Measurements from ENCODE around the gene PRR14L.
"Not testable (repeated sequence)": the region's sequence is repeated elsewhere in the genome, so short reads cannot be mapped to it uniquely, and the experiment has no call there.

PRR14L gene

DNA sequence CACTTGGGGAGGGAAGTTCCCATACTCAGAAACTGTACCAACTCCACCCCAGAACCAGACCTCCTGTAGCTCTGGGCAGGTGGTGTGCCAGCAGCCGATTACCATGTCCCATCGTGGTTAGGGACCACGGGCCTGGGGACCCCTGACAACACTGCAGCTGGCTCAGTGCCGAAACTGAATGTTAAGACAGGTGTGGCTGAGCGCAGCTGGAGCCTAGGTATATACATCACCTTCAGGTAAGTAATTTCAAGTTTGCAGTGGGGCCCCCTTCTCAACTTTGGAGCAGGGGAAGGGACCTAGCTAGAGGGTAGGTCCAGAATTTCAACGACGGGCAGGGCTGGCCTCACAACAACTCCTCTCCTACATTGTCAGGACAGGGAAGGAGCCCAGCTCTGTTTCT, 67.2 kb downstream of the PRR14L start:
- DNase-seq (ENCODE audit: low read depth) = no peak

DNA sequence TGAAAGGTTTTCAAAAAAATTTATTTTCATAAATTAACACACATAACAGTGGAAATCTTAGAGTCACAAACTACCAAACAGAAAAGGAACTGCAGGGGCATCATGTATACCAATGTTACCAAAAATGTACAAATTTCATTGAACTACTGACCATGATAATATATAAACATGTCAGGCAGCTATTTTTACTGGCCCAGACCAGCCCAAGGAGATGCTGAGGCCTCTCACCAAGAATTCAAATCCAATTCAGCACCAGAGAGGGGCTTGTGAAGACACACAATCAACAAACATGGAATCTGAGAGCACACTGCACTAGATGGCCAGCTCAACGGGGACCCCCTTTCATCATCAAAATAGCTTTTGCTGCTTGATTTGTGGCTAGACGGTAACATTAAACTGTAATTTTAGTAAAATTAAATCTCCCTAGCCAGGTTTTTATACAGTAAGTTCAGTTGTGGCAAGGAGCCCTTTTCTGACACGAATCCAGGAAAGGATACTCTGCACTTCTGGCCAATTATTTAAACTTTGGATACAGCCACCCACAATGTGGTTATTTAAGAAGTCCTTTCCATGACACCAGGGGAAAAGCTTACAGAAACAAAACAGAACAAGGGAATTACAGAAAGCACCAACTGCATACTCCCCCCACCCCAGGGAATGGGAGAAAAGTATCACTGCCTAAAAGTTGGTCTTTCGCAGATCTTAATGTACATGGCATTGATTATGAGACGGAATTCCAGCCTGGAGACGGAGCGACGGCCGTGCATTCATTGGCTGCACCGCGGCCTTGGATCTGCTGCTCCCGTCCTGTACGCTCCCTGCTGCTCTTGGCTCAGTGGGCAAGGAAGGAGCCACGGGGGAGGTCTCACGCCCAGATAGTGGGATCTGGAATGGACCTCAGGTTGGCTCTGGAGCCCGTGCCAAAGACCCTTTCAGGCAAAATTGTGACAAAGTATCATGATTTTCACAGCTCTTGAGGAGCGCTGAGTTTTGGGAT, 68.3 kb downstream of the PRR14L start:
- peak; percentile 46 for DNase-seq (ENCODE audit: low read depth)

DNA sequence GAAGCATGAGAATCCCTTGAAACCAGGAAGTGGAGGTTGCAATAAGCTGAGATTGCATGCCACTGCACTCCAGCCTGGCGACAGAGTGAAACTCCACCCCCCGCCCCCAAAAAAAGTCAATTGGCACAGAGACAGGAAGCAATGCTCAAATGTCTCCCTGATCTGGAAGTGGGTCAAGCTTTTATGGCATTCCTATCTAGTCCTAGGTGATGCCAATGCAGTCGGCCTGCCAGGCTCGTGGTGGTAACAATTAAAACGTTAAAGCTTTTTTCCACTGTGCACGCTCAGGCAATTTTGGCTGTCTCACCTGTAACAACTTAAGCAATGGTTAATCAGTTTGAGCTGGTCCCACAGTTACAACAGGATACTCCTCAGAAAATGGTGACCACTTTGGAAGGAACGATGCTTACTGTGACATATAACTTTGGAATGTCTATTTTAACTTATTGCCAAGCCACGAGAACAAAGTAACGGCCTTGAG, 69.0 kb downstream of the PRR14L start:
- DNase-seq (ENCODE audit: low read depth) = peak; percentile 80

DNA sequence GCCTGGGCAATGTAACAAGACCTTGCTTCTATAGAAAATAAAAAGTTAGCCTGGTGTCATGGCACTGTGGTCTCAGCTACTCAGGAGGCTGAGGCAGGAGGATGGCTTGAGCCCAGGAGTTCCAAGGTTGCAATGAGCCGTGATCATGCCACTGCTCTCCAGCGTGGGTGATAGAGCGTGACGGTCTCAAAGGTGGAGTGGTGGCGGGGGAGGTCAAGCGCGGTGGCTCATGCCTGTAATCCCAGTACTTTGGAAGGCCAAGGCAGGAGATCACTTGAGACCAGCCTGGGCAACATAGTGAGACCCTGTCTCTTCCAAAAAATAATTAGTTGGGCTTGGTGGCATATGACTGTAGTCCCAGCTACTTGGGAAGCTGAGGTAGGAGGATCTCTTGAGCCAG, 71.2 kb downstream of the PRR14L start:
- no peak for DNase-seq (ENCODE audit: low read depth)

DNA sequence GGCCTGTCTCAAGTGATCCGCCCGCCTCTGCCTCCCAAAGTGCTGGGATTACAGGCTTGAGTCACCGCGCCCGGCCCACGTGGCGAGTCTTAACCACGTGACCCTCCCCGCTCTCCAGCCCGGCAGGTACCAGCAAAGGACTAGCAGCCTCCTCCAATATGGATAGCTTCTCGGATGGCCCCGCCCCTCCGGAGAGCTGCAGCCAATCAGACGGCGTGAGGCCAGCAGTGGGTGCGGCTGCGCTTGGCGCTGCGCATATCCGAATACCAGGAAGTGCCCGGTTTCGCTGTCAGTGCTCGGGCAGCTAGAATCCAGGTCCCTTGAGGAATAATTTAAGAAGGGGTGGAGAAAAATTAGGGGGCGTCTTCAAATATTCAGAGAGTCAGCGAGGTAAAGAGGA, 73.2 kb downstream of the PRR14L start:
- peak; percentile 97 for DNase-seq (ENCODE audit: low read depth)

DNA sequence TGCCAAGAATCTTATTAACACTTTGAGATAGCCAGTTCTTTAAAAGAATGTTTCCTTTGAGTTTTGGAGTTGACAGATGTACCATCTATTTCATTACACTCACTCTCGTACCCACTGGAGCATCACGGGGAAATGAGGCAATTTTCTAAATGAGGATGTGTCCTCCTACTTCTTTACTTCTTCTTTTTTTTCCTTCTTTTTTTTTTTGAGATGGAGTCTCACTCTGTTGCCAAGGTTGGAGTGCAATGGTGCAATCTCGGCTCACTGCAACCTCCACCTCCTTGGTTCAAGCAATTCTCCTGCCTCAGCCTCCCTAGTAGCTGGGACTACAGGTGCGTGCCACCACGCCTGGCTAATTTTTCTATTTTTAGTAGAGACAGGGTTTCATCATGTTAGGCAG, 75.7 kb downstream of the PRR14L start:
- not testable (repeated sequence) for DNase-seq (ENCODE audit: low read depth)

DNA sequence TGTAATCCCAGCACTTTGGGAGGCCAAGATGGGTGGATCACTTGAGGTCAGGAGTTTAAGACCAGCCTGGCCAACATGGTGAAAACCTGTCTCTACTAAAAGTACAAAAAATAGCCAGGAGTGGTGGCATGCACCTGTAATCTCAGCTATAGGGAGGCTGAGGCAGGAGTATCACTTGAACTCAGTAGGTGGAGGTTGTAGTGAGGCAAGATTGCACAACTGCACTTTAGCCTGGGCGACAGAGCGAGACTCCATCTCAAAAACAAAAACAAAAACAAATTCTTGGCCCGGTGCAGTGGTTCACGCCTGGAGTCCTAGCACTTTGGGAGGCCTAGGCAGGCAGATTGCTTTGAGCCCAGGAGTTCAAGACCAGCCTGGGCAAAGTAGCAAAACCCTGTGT, 81.1 kb downstream of the PRR14L start:
- not testable (repeated sequence) for DNase-seq (ENCODE audit: low read depth)

DNA sequence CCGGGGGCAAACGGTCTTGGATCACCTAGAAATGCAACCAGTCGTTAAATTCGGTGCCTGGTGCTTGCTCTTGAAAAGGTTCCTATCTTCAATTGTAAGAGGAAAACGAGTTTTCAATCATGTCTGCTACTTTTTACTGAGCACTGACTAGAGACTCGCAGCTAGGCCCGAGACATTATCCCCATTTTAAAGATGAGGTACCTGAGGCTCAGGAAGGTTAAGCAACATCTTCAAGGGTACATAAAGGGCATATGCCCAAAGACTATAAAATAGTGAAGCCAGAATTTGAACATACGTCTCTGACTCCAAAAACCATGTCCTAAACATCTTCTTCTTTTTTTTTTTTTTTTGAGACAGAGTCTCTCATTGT, 87.3 kb downstream of the PRR14L start:
- no peak for DNase-seq (ENCODE audit: low read depth)

DNA sequence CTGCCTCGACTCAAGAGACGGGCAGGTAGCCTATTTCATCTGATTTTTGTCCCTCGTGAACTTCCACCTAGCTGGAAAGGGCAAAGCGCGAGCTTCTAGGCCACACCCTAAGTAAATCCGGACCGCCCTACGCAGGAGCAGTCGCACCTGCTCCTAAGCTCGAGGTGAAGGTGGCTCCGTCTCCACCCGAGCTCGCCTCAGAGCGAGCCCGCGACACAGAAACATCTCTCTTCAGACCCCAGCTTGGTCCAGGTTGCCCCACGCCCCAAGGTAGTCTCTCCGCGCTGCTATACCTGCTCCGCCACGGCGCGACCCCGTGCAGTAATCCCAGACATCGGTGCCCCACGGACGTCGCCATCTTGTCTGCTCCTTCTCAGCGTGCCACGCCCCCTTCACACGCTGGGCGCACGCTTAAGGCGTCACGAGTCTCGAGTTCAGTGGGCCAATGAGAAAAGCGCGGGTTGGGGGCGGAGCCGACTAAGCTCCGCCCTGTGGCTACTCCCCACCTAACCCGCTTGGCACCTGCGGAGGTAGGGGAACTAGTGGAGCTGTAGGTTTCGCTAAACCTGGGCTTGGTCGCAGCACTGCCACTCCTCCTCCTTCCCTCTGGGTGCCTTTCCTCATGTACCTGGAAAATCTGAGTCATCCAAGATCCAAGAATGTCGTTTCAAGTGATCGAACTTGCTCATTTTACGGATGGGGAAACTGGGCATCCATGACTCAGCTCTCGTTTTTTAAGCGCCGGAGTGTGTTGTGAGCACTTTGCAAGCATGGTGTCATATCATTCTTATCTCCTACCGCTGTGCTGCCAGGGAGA, 87.9 kb downstream of the PRR14L start, which contains the start of gene PISD:
PISD (minus strand) TSS at position 365 of the 817 bp plus-strand sequence; CDS start at position 358, 7 bp downstream.
- peak; percentile 95 for DNase-seq (ENCODE audit: low read depth)

DNA sequence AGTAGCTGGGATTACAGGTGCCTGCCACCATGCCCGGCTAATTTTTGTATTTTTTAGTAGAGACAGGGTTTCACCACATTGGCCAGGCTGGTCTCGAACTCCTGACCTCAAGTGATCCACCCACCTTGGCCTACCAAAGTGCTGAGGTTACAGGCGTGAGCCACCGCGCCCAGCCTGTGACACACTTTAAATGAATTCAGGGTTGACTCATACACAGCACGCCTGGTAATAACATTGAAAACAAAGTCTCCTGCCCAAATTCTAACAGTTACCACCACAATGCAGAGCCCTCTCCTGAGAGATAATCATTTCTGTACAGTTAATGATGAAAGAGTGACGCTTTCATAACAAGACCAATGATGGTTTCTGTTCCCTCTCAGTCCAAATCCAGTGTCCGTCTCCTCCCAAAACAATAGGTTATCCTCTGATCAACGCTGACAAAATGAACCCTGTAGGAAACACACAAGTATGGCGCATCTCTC, 89.0 kb downstream of the PRR14L start:
- DNase-seq (ENCODE audit: low read depth) = peak; percentile 85

DNA sequence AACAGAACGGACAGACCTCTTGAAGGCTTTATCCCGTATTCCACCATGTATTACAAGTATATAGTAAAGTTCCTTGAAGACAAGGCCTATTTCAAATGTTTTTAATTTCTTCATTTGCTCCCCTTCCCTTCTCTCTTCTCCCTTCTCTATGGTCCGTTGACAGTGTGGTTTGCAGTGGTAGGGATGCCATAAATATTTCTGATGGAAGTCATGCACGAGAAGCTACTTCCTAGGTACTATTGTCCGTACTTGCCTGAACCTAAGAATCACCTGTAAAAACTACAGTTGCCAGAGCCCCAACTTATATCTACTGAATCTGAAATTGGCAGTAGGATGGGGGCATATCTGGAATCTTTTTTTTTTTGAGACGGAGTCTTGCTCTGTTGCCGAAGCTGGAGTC, 90.7 kb downstream of the PRR14L start:
- no peak for DNase-seq (ENCODE audit: low read depth)

DNA sequence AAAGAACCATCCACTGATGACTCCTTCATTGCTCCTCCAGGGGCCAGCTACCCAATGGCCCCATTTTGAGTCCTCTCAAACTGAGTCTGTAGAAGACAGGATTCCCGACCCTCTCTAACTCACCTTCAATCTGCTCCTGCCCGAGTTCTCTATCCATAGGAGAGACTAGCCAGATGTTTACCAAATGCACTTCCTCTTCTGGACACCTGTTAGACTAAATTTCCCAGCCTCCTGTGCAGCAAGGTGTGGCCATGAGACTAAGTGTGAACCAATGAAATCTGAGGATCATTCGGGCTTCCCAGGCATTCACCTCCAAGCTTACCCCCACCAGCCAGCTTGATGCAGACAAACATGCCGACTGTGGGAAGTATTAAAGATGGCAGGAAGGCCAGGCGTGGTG, 95.5 kb downstream of the PRR14L start:
- no peak for DNase-seq (ENCODE audit: low read depth)

DNA sequence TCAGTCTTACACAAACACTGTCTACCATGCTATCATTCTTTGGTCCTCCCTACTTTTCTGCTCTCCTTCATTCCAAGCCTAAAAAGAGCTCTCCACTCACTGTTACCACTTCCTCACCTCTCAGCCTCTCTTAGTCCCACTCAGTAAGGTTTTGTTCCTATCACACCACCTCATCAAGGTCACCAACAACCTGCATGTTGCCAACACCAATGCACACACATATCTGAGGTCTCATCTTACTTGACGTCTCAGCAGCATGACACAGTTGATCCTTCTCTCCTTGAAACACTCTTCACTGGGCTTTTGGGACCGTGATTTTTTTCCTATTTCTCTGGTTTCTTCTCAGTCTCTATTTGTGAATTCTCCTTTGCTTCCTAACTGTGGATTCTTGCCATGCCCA, 96.0 kb downstream of the PRR14L start:
- no peak for DNase-seq (ENCODE audit: low read depth)

DNA sequence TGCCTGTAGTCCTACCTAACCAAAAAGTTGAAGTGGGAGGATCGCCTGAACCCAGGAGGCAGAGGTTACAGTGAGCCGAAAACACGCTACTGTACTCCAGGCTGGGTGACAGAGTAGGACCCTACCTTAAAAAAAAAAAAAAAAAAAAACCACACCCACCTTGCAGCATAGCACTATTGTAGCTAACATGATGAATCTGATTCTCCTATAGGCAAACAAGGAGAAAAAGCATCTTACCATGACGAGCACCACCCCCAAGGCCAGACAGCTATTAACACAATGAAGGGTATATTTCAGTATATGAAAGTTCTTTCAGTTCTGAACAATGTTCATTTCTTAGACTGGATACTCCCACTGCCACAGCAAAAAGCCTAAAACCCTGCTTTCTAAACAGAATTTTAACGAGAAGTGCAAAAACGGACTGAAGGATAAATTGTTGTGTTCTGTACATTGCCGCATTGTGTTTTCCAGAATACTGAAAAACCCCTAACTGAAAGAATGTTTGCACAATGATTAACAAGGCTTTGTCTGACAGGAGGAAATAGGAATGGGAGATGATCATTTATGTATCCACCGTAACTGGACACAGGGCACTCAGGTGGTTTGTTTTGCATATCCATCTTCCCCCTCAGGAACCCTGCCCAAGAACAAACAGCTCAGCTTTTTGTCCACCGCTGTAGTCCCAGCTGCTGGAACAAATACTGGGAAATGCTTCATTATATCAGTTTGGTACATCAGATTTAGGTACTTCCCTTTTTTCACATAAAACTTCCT, 96.8 kb downstream of the PRR14L start:
- no peak for DNase-seq (ENCODE audit: low read depth)

DNA sequence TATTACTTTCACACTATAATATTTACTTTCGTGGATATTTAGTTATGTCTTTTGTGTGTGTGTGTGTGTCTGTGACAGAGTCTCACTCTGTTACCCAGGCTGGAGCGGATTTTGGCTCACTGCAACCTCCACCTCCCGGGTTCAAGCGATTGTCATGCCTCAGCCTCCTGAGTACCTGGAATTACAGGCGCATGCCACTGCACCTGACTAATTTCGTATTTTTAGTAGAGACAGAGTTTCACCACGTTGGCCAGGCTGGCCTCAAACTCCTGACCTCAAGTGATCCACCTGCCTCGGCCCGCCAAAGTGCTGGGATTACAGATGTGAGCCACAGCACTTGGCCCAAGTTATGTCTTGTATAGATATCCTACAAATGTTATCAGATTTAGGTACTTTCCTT, 97.8 kb downstream of the PRR14L start:
- DNase-seq (ENCODE audit: low read depth) = no peak

DNA sequence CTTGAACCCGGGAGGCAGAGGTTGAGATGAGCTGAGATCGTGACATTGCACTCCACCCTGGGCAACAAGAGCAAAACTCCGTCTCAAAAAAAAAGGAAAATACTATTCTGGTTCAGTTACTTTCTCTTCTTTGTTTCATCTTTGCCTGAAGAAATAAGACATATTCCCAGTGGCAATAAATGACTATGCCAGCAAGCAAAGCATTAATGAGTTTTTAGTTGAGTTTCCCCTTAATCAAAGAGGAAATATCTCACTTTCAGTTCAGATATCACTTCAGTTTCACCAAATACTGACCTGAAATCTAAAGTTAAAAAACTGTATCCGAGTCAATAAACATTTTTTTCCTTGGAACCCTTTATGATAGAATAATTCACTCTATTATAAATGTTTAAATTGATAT, 98.3 kb downstream of the PRR14L start:
- no peak for DNase-seq (ENCODE audit: low read depth)

DNA sequence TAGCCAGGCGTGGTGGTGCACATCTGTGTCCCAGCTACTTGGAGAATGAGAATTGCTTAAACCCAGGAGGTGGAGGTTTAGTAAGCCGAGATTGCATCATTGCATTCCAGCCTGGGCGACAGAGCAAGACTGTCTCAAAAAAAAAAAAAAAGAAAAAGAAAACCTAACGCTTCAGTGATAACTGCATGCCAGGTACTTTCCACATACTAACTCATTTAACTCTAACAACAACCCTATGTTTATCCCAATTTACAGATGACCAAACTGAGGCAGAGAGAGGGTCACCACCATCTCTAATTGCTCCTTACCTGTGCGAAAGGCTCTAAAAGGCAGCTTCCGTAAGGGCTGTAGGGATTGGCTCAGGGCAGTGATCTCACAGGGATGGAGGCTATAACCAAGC, 99.5 kb downstream of the PRR14L start:
- DNase-seq (ENCODE audit: low read depth) = peak; percentile 93

DNA sequence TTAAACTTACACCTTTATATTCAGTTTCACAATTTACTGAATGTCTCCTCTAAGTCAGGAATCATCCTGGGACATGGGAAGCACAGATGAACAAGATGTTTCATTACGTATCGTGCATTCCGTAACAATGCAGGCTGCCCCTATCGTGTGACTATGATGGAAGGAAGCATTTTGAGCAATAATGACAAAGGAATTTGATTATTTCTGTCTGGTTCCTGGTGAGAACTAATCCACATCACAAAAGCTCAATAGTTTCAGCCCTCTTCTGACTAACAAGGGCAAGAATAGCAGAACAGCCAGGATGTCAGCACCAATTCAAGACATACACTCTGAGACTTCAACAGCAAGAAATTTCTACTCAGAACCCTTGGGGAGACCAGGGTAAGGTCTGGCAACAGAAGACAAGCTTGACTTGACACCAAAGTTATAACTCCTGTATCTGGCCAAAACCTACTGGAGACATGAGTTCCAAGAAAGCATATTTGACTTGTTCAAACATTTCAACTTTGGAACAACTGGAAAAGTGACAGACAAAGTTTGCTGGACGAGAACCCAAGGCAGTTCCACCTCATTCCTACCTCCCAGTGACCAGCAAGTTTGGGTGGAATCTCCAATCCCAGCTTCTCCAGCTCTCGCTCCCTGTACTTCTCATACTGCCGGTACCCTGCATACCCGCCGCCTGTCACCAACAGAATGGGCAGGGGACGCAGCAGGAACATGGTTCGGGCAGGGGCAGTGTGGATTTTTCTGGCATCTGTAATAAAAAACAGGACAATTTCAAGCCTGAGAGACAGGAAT, 102.2 kb downstream of the PRR14L start:
- DNase-seq (ENCODE audit: low read depth) = peak; percentile 96

DNA sequence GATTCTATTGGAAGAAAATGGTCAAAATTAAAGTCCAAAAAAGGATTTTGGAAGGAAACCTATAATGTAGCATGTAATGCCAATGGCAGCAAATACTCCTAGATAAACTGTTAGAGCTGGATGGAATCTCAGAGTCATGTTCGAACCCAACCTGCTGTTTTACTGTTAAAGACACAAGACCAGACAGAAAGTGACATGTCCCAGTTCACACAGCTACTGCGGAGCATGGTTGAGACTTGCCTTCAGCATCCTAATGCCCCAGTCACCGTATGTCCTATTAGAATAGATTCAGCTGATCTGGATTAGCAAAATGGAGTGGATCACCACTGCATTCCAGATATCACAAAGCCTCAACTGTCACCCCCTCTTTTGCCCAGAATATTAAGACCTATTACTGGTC, 102.9 kb downstream of the PRR14L start:
- no peak for DNase-seq (ENCODE audit: low read depth)

DNA sequence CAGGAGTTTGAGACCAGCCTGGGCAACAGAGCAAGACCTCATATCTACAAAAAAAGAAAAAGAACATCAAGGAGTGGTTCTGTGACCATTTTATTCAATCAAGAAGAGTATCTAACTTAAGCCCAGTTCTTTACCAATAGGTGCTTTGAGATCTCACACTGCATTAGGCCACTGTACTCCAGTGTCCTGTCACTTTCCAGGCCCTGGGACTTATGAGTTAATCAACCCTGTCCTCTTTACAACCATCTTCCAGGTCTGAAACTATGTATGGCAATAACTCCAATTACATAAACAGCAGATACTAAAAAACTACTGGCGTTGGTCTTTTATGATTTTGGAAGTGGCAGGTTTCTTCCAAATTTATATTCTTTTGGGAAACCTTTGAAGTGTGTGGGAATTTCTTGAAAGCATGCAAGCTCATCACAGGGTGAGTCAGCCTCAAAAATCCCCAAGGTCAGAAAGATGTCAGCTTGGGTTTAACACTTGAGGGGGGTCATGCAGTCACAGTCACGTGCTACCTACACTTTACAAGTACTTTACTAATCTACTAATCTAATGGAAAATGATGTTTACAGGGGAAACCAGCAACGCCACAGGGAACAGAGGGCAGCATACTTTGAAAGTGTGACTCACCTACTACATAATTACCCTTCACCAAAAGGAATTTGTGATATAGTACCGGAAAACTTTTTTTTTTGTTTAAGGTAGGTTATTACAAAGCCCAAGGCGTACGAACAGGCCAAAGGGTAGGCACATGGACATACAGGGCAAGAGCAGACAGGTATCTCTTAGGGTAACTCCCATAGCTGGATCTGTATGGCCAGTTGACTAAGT, 103.5 kb downstream of the PRR14L start:
- DNase-seq (ENCODE audit: low read depth) = peak; percentile 99

Measured in iris pigment epithelial cell (primary cell).